ENCODE results near the gene C3orf80.

DNA sequence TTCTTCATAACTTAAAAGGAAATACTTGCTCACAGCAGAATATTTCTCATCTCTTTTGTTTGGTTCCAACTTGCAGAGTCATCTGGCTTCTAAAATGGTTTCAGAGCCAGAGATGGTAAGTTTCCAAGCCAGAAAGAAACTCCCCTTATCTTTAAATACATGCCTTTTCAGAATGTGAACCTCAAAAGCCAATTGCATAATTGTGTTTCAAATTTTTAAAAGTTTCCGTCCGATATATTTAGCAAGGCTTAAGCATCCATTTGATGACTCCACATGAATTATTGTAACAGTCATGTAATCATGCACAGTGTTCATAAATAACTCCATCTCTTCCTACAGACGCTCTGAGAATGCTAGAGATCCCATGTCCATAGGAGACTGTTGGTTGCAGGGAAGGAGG lies 40.6 kb upstream of the C3orf80 start:
- no peak for TF ChIP-seq CTCF (IDR thresholded peaks at IDR 0.05)
- no peak for TF ChIP-seq POLR2AphosphoS5 (IDR thresholded peaks at IDR 0.05; ENCODE audit: insufficient read depth in 1 of 2, low read depth in 1 of 2)

Measured in vagina (tissue), 2 donors.